Right lobe of liver (tissue), 6 donors: ENCODE data around the gene EDC4. TPM values are rescaled to one million over a fixed set of nuclear protein-coding genes. Genes with fewer than 3 reads are reported as not detected.

Experiments
- ATAC-seq, 4 donors: fragments of 200-7000 bp; cut with Tn5 transposase; one replicate each; pipeline ENCODE4 v1.9.1; 2020; ENCODE audit warnings: mild to moderate bottlenecking in 4 of 4, moderate library complexity in 4 of 4
- DNase-seq, 3 donors: peaks; one replicate each; pipeline ENCODE4 v3.0.0-alpha.2; 2020
- H3K27ac ChIP-seq, 3 donors: fragments of 200-600 bp; one replicate each; pipeline ENCODE4 v1.8.0; 2022
- H3K27me3 ChIP-seq, 2 donors: fragments of 200-600 bp; one replicate each; pipeline ENCODE4 v1.8.0; 2022
- H3K36me3 ChIP-seq, 4 donors: fragments of 200-600 bp; sonication (generic) in 1 of 4; one replicate each; pipeline versions ENCODE4 v1.5.1 to v1.8.0; 2017 to 2022; ENCODE audit warnings: control low read depth in 1 of 4
- H3K4me1 ChIP-seq, 4 donors: fragments of 200-600 bp; sonication (generic) in 1 of 4; one replicate each; pipeline versions ENCODE4 v1.5.1 to v1.8.0; 2017 to 2022; ENCODE audit warnings: control low read depth in 1 of 4
- H3K4me3 ChIP-seq, 3 donors: fragments of 200-600 bp; one replicate each; pipeline ENCODE4 v1.8.0; 2022
- H3K9me3 ChIP-seq, 4 donors: fragments of 200-600 bp; sonication (generic) in 1 of 4; one replicate each; pipeline versions ENCODE4 v1.5.1 to v1.8.0; 2017 to 2022; ENCODE audit warnings: control low read depth in 1 of 4
- CTCF ChIP-seq, 4 donors: fragments of 200-600 bp in 3 of 4; fragments of 450-650 bp in 1 of 4; IDR thresholded peaks; one replicate each; pipeline versions ENCODE4 v1.5.1 to v1.8.0; 2016 to 2022; ENCODE audit warnings: antibody characterized with exemption in 4 of 4, mild to moderate bottlenecking in 2 of 4
- POLR2A ChIP-seq: fragments of 450-650 bp; IDR thresholded peaks from one replicate; pipeline ENCODE4 v1.6.1; 2017; ENCODE audit warnings: antibody characterized with exemption, mild to moderate bottlenecking
- WGBS: methylation state at CpG from one replicate; pipeline ENCODE4 v1.1.6; 2018; ENCODE audit warnings: low coverage, low lambda C conversion rate; ENCODE audit not compliant: insufficient coverage; ENCODE audit errors: missing lambda C conversion rate; 5-methylcytosine and 5-hydroxymethylcytosine counted together
- intact Hi-C, 2 donors: fragments of 100-400 bp; cut with DNase I; formaldehyde crosslinking; loops; one replicate each; pipeline versions ENCODE4 v1.11.2 to v1.14.1; 2022
- total RNA-seq, 6 experiments: library from RNA; depleted of rRNA in 2 of 6; stranded (reverse); fragments of >200 nt in 2 of 6; fragmentation: NEBNext Ultra II Directional in 3 of 6; extraction: Animal tissue kit (Norgen Biotek cat#: 25700) in 3 of 6; gene quantifications; one replicate each; pipeline versions ENCODE4 v1.1.0 to v1.2.4, GENCODE V29; 2016 to 2023
- donor health status: DM: no; HTN: yes; CAD: no.
- donor health status: DM: no; HTN: no; CAD: no.
- donor health status: DM: no; HTN: no; CAD: no.
- donor health status: DM: no; HTN: yes; CAD: no.
- donor health status: DM: no; HTN: yes; CAD: no.

EDC4 gene
- total RNA-seq, 6 experiments from 2014 or later = 16.2 to 25.4 (median 19.5) TPM

GRCh38 chr16:67884684-67885083, 11.8 kb downstream of the EDC4 start, which contains the start of gene NRN1L:
TSS of gene NRN1L (plus strand) at chr16:67884885. CDS start at chr16:67884904, 19 bp downstream.
- peak; percentile 92 to 97 (median 95) for ATAC-seq
- 36% methylated on average over 5 of the region's 22 CpGs for WGBS
- H3K27me3 ChIP-seq = no peaks in the 10 kb centered on the region
- peak; percentile 92 to 95 (median 94) for DNase-seq
- H3K4me1 ChIP-seq = peaks cover 0 to 11% (median 5%) of the 10 kb centered on the region in 4 donors
- H3K27ac ChIP-seq = no peak within 1 kb of the TSS
- peaks cover 3 to 32% (median 12%) of the 10 kb centered on the region in 4 donors for H3K36me3 ChIP-seq
- H3K4me3 ChIP-seq = no peak within 1 kb of the TSS
- TF ChIP-seq POLR2A = no peak
- TF ChIP-seq CTCF (IDR thresholded peaks at IDR 0.05) = no peak
- intact Hi-C loops = loop anchor here (5.0 kb wide), 1 partner anchor 43 kb away; no protein-coding TSS in a partner anchor
- no peaks in the 10 kb centered on the region for H3K9me3 ChIP-seq

GRCh38 chr16:67885545-67885944, 12.7 kb downstream of the EDC4 start:
- Histone ChIP-seq H3K9me3 (no peaks in the 10 kb centered on the region), H3K27ac (no peak overlapping the region), H3K4me1 (peaks cover 0 to 11% (median 5%) of the 10 kb centered on the region in 4 donors), H3K27me3 (no peaks in the 10 kb centered on the region), H3K36me3 (peaks cover 3 to 23% (median 7%) of the 10 kb centered on the region in 4 donors), H3K4me3 (no peak overlapping the region)
- 98% methylated on average over 8 of the region's 12 CpGs for WGBS
- no peak for ATAC-seq
- no peak for DNase-seq
- intact Hi-C loops = loop anchor here in 1 of 2 donors (5.0 kb wide), 1 partner anchor 42 kb away; no protein-coding TSS in a partner anchor
- TF ChIP-seq CTCF (IDR thresholded peaks at IDR 0.05) = no peak
- TF ChIP-seq POLR2A = no peak

- no peak for ATAC-seq
- no peak overlapping the region for H3K27ac ChIP-seq
- no peaks in the 10 kb centered on the region for H3K27me3 ChIP-seq
- H3K36me3 ChIP-seq = peaks cover 3 to 19% (median 4%) of the 10 kb centered on the region in 4 donors
- peaks cover 0 to 11% (median 5%) of the 10 kb centered on the region in 4 donors for H3K4me1 ChIP-seq
- TF ChIP-seq CTCF (IDR thresholded peaks at IDR 0.05) (no peak), POLR2A (no peak)
- intact Hi-C loops = loop anchor here in 1 of 2 donors (5.0 kb wide), 1 partner anchor 41 kb away; no protein-coding TSS in a partner anchor
- no peak for DNase-seq
- WGBS = 87% methylated on average over 9 of the region's 19 CpGs
- no peaks in the 10 kb centered on the region for H3K9me3 ChIP-seq
- no peak overlapping the region for H3K4me3 ChIP-seq
Measured at GRCh38 chr16:67885976-67886375, 13.1 kb downstream of the EDC4 start.

GRCh38 chr16:67886387-67886786, 13.5 kb downstream of the EDC4 start:
- ATAC-seq = no peak
- Histone ChIP-seq H3K9me3 (no peaks in the 10 kb centered on the region), H3K27ac (no peak overlapping the region), H3K27me3 (no peaks in the 10 kb centered on the region), H3K36me3 (peaks cover 1 to 15% (median 3%) of the 10 kb centered on the region in 4 donors), H3K4me3 (no peak overlapping the region), H3K4me1 (peaks cover 0 to 11% (median 5%) of the 10 kb centered on the region in 4 donors)
- intact Hi-C loops = loop anchor here in 1 of 2 donors (5.0 kb wide), 1 partner anchor 41 kb away; no protein-coding TSS in a partner anchor
- WGBS = no CpG with 5 or more reads among the region's 5 CpGs
- TF ChIP-seq POLR2A = no peak
- no peak for TF ChIP-seq CTCF (IDR thresholded peaks at IDR 0.05)
- DNase-seq = no peak
